OCI-M2 (cell line): ENCODE data around the gene SMC1B.
A peak's percentile ranks its signal among the peaks of the same experiment; 100 is the strongest.
"Not testable (repeated sequence)": the region's sequence is repeated elsewhere in the genome, so short reads cannot be mapped to it uniquely, and the experiment has no call there.

Experiments
- DNase-seq: peaks from one replicate; lab custom pipeline; 2025; ENCODE audit not compliant: unreplicated experiment; lab: John Stamatoyannopoulos, UW

Gene SMC1B, protein sequence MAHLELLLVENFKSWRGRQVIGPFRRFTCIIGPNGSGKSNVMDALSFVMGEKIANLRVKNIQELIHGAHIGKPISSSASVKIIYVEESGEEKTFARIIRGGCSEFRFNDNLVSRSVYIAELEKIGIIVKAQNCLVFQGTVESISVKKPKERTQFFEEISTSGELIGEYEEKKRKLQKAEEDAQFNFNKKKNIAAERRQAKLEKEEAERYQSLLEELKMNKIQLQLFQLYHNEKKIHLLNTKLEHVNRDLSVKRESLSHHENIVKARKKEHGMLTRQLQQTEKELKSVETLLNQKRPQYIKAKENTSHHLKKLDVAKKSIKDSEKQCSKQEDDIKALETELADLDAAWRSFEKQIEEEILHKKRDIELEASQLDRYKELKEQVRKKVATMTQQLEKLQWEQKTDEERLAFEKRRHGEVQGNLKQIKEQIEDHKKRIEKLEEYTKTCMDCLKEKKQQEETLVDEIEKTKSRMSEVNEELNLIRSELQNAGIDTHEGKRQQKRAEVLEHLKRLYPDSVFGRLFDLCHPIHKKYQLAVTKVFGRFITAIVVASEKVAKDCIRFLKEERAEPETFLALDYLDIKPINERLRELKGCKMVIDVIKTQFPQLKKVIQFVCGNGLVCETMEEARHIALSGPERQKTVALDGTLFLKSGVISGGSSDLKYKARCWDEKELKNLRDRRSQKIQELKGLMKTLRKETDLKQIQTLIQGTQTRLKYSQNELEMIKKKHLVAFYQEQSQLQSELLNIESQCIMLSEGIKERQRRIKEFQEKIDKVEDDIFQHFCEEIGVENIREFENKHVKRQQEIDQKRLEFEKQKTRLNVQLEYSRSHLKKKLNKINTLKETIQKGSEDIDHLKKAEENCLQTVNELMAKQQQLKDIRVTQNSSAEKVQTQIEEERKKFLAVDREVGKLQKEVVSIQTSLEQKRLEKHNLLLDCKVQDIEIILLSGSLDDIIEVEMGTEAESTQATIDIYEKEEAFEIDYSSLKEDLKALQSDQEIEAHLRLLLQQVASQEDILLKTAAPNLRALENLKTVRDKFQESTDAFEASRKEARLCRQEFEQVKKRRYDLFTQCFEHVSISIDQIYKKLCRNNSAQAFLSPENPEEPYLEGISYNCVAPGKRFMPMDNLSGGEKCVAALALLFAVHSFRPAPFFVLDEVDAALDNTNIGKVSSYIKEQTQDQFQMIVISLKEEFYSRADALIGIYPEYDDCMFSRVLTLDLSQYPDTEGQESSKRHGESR

DNA sequence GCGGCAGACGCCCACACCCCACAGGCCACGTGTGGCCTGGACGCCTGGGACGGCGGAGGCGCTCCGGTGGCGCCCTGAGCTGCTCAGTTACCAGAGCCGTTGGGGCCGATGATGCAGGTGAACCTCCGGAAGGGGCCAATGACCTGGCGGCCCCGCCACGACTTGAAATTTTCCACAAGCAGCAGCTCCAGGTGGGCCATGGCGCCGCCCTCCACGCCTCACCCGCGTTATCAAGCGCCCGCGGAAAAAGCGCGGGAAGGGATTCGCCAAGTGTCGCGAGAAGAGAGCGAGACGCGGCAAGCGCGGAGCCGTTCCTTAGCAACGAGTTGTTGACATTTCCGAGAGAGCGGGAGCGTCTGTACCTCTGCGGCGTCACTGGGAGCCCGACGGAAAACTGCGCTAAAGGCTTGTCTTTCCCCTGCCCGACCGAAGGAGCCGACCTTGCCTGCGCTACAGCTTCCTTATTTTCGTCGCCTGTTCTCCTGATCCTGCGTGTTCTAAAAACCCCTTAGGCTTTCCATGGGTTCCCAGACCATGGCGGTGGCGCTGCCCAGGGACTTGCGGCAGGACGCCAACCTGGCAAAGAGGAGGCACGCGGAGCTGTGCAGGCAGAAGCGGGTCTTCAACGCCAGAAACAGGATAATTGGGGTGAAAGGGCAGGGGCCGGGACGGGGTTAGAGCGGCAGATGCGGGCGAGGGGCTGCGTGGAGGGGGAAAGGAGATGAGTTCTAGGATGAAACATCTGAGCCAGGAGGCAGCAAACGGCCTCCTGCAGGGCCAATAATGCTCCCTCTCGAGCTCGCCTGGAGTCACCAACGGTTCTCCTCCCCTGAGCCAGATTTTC lies at the start of gene SMC1B, which contains the start of gene RIBC2:
SMC1B (minus strand) TSS at position 232 of the 844 bp plus-strand sequence; CDS start at position 200, 32 bp downstream.
RIBC2 (plus strand) TSS at position 326 of the 844 bp plus-strand sequence; CDS start at position 520, 194 bp downstream.
- DNase-seq = peak; percentile 68

DNA sequence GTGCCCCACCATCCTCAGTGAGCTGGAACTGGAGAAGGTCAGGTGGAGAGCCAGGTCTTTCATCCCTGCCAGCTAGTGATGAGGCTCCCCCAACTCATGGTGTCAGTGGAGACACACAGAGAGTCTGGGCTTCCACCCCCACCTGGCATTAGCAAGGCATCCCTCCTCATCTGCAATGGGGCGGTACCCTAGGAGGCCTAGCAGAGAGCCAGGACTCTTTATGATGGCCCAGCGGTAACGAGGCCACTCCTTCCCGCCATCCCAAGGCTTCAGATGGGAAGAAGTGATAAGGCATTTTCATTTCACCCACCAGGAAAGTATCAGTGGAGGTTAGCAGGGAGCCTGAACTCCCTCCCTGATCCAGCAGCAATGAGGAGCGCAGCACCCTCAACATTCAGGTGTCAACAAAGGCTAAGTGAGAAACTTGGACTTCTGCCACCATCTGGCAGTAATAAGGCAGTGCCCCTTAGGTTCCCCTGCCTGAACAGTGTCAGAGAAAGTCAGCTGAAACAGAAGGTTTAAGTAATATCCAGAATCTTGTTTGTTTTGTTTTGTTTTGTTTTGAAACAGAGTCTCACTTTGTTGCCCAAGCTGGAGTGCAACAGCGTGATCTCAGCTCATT lies 48.7 kb upstream of the SMC1B start:
- no peak for DNase-seq

DNA sequence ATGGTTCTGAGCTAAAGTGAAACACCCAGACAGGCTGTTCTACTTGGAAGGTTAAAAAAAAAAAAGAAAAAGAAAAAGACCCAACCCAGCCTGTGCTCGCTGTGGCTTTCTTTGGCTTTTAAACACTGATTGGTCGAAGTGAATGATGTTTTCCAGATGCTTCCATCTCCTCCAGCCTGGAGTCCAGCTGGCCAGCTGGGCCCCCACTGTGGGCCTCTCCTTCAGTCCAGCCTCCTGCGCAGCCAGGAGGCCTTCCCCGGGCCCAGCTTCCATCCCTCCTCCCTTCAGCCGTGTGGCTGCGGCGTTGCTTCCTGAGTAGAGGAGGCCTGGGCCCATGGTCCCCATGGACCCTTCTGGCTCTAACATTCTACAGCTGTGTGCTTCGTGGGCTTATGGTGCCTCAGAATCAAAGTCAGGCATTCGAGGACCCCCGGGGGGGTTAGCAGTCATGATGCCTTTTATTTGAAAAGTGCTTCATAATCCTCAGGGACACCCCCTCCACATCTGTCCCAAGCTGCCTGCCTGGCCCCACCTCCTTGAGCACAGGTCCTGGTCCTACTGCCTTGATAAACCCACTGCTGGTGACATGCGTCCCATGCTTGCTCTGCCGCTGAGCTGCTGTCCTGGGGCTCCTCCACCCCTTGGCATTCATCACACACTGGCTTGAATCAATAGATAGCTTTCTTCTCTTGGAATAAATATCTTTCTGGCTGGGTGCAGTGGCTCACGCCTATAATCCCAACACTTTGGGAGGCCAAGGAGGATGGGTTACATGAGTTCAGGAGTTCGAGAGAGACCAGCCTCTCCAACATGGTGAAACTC lies 47.1 kb upstream of the SMC1B start:
- DNase-seq = no peak

DNA sequence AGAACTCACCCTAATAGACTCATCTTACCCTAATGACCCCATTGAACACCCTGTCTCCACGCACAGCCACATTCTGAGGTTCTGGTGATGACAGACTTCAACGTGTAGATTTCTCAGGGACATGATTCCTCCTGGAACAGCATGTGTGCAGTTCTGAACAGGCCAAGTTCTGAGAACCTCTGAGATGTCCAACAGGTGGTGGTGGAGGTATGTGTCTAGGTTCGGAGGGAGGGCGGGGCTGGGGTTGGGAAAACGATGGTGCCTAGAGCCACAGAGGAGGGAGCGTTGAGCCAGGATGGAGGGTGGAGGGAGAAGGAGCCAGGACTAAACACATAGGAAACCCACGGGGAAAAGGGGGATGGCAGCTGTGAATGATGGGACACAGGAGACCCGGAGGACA lies 45.8 kb upstream of the SMC1B start:
- no peak for DNase-seq

DNA sequence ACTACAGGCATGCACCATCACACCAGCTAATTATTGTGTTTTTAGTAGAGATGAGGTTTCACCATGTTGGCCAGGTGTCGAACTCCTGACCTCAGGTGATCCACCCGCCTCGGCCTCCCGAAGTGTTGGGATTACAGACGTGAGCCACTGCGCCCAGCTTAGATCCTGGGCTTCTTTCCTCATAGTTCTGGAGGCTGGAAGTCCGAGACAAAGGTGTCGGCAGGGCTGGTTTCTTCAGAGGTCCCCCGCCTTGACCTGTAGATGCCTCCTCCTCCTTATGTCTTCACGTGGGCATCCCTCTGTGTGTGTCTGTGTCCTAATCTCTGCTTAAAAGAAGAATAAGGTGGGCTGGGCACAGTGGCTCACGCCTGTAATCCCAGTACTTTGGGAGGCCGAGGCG lies 45.1 kb upstream of the SMC1B start:
- DNase-seq = no peak

DNA sequence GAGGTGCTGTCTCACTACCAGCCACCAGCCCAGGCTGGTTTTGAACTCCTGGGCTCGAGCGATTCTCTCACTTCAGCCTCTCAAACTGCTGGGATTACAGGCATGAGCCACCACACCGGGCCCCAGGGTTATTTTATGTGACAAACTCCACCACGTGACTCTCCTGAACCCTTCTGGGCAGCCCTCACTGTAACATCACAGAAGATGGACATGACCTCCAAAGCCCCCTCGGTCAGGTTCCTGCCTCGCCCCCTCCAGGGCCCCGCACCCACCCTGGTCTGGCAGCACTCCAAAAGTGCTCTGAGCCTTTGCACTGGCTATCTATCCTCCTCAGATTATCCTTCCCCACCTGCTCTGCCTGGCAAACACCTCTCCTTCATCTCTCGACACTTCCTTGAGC lies 43.4 kb upstream of the SMC1B start:
- DNase-seq = no peak

DNA sequence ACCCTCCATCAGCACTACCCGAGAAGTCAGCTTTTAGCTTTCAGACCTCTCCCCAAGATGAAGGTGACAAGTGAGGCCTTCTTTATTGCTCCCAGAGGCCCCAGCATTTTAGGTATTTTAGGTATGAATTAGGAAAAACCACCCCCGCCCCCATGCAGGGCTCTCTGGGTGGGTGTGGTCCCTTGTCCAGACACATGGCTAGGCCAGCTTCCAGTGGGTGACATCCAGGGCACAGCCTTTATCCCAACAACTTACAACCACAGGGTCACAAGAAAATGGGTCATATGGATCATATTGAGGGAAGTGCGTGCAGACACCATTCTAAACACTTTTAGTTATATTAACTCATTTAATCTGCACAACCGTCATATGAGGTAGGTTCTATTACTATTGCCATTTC lies 42.2 kb upstream of the SMC1B start:
- DNase-seq = no peak

DNA sequence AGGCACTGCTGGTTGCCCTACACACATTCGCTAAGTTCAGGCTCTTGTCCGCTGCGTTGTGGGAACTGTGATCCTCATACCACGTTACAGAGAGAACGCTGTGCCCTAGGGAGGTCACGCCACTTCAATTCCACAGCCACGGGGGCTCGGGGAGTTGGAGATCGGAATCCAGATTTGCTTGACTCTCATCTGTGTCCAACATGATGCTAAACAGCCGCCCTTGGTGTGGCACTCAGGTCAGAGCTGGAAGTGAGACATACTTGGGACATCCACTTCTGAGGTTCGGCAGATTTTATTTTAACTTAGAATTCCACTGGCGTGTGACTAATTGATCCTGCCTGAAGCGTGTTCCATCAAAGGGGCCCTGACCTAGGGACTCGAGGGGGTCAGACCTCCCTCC lies 41.8 kb upstream of the SMC1B start:
- no peak for DNase-seq

DNA sequence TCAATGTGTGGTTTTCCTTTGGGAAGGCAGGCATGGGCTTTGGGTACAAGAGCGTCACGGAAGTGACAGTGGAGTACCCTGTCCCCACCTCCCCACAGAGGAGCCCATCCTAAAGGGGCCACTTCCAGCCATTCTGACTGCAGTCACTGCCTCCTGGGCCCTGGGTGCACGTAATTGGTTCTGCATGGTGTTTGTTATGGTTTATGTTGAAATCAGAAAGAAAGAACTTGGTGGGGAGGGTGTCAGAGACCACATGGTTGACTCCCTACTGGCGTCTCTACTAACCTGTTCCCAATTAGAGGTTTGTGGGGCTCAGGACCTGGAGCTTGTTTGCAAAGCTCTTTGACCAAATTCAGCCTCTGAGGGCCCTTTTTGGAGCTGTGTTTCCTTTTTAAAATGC lies 40.9 kb upstream of the SMC1B start:
- no peak for DNase-seq

DNA sequence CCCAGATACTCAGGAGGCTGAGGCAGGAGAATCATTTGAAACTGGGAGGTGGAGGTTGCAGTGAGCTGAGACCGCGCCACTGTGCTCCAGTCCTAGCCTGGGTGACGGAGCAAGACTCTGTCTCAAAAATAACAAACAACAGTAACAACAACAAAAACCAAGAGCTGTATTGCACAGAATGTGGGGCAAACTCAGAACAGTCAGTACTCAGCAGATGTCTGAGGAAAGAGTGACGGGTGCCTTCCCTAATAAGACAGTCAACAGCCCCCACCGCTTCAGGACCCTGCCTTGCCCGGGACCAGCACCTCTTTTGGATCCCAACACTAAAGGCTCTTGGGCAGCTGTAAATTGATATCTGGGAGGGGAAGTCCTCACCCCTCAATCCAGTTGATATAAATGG lies 40.4 kb upstream of the SMC1B start:
- no peak for DNase-seq

DNA sequence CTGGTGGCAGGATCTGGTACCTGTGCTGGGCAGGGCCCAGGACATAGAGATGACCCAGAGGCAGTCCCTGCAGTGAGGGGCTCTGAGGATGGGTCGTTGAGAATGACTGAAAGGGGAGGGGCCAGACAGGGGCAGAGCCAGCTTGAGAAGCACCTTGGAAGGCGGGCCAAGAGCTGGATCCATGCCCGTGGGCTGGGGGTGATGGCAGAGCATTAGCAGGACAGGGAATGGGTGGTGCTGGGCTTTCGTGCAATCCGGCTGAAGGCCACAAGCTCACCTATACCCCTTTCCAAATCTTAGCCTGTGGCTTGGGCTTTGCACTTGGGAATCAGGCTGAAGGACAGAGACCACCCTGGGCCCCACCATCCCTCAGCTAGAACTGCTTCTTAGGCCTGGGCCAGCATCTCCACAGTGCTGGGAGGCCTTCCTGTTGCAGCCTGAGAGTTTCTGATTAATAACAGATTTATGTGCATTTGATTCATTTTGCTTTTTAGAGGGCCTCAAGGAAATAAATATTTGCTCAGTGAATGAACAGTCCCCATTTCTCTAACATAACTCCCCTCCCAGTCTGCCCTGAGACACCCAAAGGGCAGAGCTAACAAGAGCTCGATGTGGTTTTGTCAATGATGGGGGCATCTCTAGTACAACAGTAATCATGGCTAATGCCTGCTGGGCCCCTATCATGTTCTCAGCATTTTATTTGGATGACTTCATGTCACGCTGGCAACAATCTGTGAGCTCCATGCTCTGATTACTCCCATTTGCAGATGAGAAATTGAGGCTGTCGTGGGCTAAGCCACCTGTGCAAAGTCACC lies 39.4 kb upstream of the SMC1B start:
- no peak for DNase-seq

DNA sequence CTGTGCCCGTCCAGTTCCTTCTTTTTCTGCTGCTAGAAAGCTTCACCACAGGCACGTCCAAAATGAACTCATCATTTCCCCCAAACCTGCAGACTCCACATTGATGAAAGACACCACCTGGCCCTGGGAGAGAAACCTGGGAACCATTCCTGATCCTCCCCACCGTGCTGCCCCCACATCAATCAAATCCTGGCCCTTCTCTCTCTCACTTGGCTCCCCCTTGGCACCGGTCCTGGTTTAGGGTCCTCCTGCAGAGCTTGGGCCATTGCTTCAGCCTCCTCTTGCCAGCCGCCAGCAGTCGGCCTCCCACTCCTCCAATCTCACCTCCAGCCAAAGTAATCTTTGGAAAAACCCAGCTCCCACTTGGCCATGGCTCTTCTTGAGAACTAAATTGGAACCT lies 38.6 kb upstream of the SMC1B start:
- DNase-seq = no peak

DNA sequence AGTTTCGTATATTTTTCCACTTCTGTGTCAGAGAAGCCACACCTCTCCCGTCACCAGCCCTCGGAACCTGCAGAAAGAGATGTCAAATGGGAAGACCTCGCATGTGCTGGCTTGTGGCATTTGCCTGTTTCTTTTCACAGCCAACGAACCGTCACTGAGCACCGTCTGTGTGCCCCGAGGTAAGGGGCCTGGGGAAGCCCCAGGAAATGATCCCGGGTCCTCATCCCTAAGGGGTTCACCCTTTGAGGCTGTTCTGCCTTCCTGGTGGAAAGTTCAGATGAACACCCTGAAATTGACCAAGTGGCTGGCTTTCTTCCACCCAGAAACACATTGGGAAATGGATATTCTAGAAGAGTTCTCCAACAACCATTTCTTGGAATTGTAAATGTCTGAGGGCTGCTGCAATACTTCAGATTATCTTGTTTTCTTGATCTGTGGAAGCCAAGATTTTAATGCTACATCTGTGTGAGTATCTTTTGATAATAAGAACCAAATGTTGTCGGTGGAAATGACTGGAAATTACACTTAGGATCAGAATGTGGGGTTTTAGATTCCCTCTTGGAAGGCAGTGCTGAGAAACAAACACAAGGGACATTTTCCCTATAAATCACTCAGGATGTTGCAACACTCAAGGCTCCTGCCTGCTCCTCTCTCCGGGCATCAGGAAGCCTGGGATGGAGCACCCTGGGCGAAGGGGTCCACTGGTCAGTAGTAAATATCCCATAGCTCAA lies 37.7 kb upstream of the SMC1B start:
- DNase-seq = no peak

DNA sequence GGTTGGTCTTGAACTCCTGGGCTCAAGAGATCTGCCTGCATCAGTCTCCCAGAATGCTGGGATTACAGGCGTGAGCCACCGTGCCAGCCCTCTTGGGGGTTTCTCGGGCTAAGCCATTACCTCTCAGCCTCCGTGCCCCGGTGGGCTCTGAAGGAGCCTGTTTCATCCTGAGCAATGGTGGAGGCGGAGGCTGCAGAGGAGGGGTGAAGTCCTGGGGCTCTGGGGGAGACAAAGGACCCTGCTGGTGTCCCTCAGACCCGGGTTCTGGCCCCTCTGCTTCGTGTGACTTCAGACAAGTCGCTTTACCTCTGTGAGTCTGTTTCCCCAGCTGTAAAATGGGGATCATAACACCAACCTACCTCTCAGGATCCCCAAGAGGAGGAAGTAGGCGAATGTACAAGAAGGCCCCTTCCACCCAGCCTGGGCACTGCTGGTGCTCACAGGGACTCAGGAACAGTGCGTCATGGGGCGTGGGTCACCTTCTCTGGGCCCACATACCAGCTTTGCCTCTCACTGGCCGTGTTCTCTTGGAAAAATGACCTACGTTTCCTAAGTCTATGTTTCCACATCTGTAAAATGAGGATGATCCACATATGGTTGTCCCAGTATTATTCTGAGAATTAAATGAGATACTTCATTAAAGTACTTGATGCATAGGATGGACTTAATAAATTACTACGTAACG lies 36.8 kb upstream of the SMC1B start:
- DNase-seq = no peak

DNA sequence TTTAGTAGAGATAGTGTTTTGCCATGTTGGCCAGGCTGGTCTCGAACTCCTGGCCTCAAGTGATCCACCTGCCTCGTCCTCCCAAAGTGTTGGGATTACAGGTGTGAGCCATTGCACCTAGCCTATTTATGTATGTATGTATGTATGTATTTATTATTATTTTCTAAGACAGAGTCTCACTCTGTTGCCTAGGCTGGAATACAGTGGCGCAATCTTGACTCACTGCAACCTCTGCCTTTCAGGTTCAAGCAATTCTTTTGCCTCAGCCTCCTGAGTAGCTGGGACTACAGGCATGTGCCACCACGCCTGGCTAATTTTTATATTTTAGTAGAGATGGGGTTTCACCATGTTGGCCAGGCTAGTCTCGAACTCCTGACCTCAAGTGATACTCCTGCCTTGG lies 36.0 kb upstream of the SMC1B start:
- DNase-seq = not testable (repeated sequence)

DNA sequence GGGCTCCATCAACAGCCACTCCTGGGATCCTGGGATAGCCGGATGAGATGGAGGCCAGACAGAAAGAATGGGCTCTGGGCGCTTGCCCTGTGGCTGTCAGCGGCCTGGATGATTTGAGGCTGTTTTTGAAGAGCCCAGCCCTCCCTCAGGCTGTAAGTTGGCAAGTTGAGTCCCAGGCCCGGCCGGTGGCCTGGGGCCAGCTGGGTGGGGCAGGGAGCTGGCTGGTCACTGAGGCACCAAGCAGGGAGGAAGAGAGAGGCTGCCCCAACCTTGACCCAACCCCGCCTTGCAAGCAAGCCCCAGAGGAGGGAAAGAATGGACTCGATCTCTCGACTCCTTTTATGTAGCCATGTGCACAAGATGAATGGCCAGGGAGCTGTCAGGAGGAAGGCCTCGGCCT lies 35.0 kb upstream of the SMC1B start:
- no peak for DNase-seq

DNA sequence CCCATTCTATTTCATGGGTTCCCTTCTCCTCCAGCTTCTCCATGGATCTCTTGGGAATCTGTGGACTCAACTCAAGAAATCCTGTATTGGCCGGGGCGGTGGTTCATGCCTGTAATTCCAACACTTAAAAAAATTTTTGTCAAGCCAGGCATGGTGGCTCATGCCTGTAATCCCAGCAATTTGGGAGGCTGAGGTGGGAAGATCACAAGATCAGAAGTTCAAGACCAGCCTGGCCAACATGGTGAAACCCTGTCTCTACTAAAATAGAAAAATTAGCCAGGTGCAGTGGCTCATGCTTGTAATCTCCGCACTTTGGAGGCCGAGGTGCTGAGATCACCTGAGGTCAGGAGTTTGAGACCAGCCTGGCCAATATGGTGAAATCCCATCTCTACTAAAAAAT lies 34.2 kb upstream of the SMC1B start:
- not testable (repeated sequence) for DNase-seq
